ENCODE measurements around the gene PIK3AP1. TPM values are rescaled to one million over a fixed set of nuclear protein-coding genes. Genes with fewer than 3 reads are reported as not detected.

Gene PIK3AP1
- total and polyA plus RNA-seq, 2 of the 8 experiments (the other 6 are each of a cell fraction or from before 2014, with no cell fraction given), result 1.9 to 4.5 TPM

DNA sequence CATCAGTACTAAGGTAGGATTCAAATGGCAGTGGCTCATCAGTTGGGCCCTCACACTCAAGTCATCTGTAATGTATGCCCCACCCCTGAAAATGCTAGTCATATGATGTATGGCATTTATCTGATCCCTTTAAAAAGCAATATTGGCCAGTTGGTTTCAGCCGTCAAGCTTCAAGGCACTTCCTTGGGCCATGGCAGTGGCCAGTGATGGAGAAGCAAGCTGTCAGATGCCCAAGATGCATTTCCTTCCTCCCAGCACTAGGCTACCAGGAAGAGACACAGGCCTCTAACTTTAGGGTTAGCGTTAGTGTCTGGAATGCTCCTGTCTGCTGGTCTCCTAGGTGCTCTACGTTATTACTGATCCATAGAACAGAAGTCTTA, 64.1 kb downstream of the PIK3AP1 start:
- H3K9me3 ChIP-seq (ENCODE audit: insufficient read depth in 2 of 2, low read depth in 1 of 2, low read length in 1 of 2), result peaks cover 0 to 3% of the 10 kb centered on the region in 2 experiments; a peak in 1 of 4 replicates
- H3K27ac ChIP-seq (ENCODE audit: low read depth, low read length), result no peak overlapping the region
- no peak for DNase-seq (ENCODE audit: low read depth in 1 of 2, low spot score in 2 of 2)
- H2BK20ac ChIP-seq (ENCODE audit: low read length), result no peak overlapping the region
- H3K79me1 ChIP-seq (ENCODE audit: low read depth, low read length), result no peaks in the 10 kb centered on the region
- H2BK12ac ChIP-seq (ENCODE audit: low read depth, low read length), result no peak overlapping the region
- H3K4me2 ChIP-seq (ENCODE audit: insufficient read depth in 1 of 2, low read depth in 2 of 2, low read length in 2 of 2), result no peak overlapping the region
- TF ChIP-seq ASH2L (IDR thresholded peaks at IDR 0.05; ENCODE audit: low read length), result no peak
- TF ChIP-seq GABPA (IDR thresholded peaks at IDR 0.05; ENCODE audit: borderline replicate concordance, insufficient read depth, low read length), result no peak
- TF ChIP-seq SUZ12 (IDR thresholded peaks at IDR 0.05; ENCODE audit: low read length), result no peak
- TF ChIP-seq SP4 (IDR thresholded peaks at IDR 0.05; ENCODE audit: low read length), result no peak
- TF ChIP-seq EGR1 (IDR thresholded peaks at IDR 0.05; ENCODE audit: borderline replicate concordance, low read depth, low read length), result no peak
- no peak for TF ChIP-seq POLR2AphosphoS5 (IDR thresholded peaks at IDR 0.05; ENCODE audit: low read depth, low read length)
- TF ChIP-seq RAD21 (IDR thresholded peaks at IDR 0.05 in 1 of 2, conservative IDR thresholded peaks at IDR 0.05 in 1 of 2; ENCODE audit: low read depth in 2 of 2, low read length in 2 of 2), result no peak
- no peak for TF ChIP-seq SIX5 (IDR thresholded peaks at IDR 0.05; ENCODE audit: low read depth, low read length)
- no peak for TF ChIP-seq BACH1 (IDR thresholded peaks at IDR 0.05; ENCODE audit: low read length)
- no peak for TF ChIP-seq CREB1 (IDR thresholded peaks at IDR 0.05)
- no peak for TF ChIP-seq TEAD4 (IDR thresholded peaks at IDR 0.05; ENCODE audit: low read depth, low read length)
- TF ChIP-seq SP1 (IDR thresholded peaks at IDR 0.05; ENCODE audit: low read depth, low read length), result no peak
- TF ChIP-seq CHD1 (IDR thresholded peaks at IDR 0.05; ENCODE audit: low read depth, low read length), result no peak
- TF ChIP-seq RFX5 (IDR thresholded peaks at IDR 0.05; ENCODE audit: borderline replicate concordance, low read depth, low read length), result no peak
- TF ChIP-seq RBBP5 (IDR thresholded peaks at IDR 0.05; ENCODE audit: borderline replicate concordance, low read depth, low read length), result no peak
- no peak overlapping the region for H3K4me3 ChIP-seq (ENCODE audit: extremely low read depth in 1 of 4, insufficient read depth in 2 of 4, low read depth in 3 of 4, low read length in 4 of 4)
- no peak overlapping the region for H2BK5ac ChIP-seq (ENCODE audit: low read depth, low read length)
- no peak for FAIRE-seq
- H4K5ac ChIP-seq (ENCODE audit: insufficient read length, low read depth, low read length), result no peak overlapping the region
- no peaks in the 10 kb centered on the region for H4K20me1 ChIP-seq (replicated peaks in 1 of 2; ENCODE audit: control insufficient read depth in 1 of 2, insufficient read depth in 2 of 2, low read length in 2 of 2)
- POLR2A ChIA-PET (ENCODE audit: partially characterized antibody), result no interaction called here
- peaks cover 0 to 3% (median 1%) of the 10 kb centered on the region in 4 experiments; a peak in 3 of 7 replicates for H3K4me1 ChIP-seq (replicated peaks in 1 of 4; ENCODE audit: control insufficient read depth in 3 of 4, insufficient read depth in 4 of 4, low read length in 3 of 4)
- no peak overlapping the region for H3K56ac ChIP-seq (replicated peaks; ENCODE audit: insufficient read length, low read depth, low read length)
- H3K18ac ChIP-seq (ENCODE audit: extremely low read depth, low read length), result no peak overlapping the region
- no peak overlapping the region for H3K9ac ChIP-seq (replicated peaks in 1 of 4; ENCODE audit: extremely low read depth in 1 of 4, low read depth in 3 of 4, low read length in 3 of 4)
- no peak overlapping the region for H2BK120ac ChIP-seq (replicated peaks; ENCODE audit: low read depth, low read length)
- no peak overlapping the region for H2AFZ ChIP-seq (ENCODE audit: low read length)
- H3K79me2 ChIP-seq (ENCODE audit: control insufficient read depth in 1 of 2, insufficient read depth in 2 of 2, low read length in 2 of 2), result no peaks in the 10 kb centered on the region
- no peak overlapping the region for H3K14ac ChIP-seq (ENCODE audit: insufficient read length)
- H2AK5ac ChIP-seq (ENCODE audit: low read depth, low read length), result no peak overlapping the region
- WGBS, 2 experiments (ENCODE audit: extremely low coverage in 1 of 2, insufficient coverage in 1 of 2, insufficient read length in 1 of 2, insufficient replicate concordance in 2 of 2, low coverage in 1 of 2, low lambda C conversion rate in 2 of 2, missing lambda C conversion rate in 1 of 2), result 74% methylated on average over 3 of the region's 3 CpGs; no CpG with 5 or more reads in 1 of the 2 experiments
- H3K23ac ChIP-seq (ENCODE audit: insufficient read length), result no peak overlapping the region
- no peak overlapping the region for H4K8ac ChIP-seq (ENCODE audit: extremely low read depth, insufficient read depth, low read length)
- H4K91ac ChIP-seq (replicated peaks; ENCODE audit: insufficient read length, low read length), result no peak overlapping the region
- no peaks in the 10 kb centered on the region for H3K23me2 ChIP-seq (ENCODE audit: low read depth, low read length)
- H3K4ac ChIP-seq (replicated peaks; ENCODE audit: insufficient read length, low read depth, low read length), result no peak overlapping the region
- H2BK15ac ChIP-seq (ENCODE audit: low read length), result no peak overlapping the region
- CTCF ChIA-PET (ENCODE audit: partially characterized antibody), result interaction anchor here (1.0 to 2.1 kb wide), 2 partner anchors 10 to 16 kb away, joined by 5 to 8 read pairs; no protein-coding TSS in a partner anchor
- no peaks in the 10 kb centered on the region for H3K27me3 ChIP-seq (replicated peaks in 1 of 4; ENCODE audit: control insufficient read depth in 3 of 4, extremely low read depth in 1 of 4, insufficient read depth in 3 of 4, low read length in 3 of 4)
- H3K36me3 ChIP-seq (ENCODE audit: control insufficient read depth in 2 of 4, insufficient read depth in 4 of 4, low read length in 3 of 4), result no peaks in the 10 kb centered on the region

All from H1 (cell line).